SK-N-MC (cell line): ENCODE data around the gene TPO.

Experiments used
- EZH2 ChIP-seq: fragments of 200-600 bp; sonication (generic); IDR thresholded peaks from one replicate; pipeline ENCODE4 v1.6.1; 2017; ENCODE audit warnings: antibody characterized with exemption
- POLR2AphosphoS5 ChIP-seq: IDR thresholded peaks from 2 replicates; pipeline ENCODE4 v1.6.1; 2012; ENCODE audit warnings: mild to moderate bottlenecking, low read depth, low read length, borderline replicate concordance

GRCh38 chr2:1517786-1518185, 104.5 kb downstream of the TPO start:
- TF ChIP-seq POLR2AphosphoS5 (no peak), EZH2 (no peak)
